Right lobe of liver (tissue), 6 donors: ENCODE measurements around the gene MRAP. TPM values are rescaled to one million over a fixed set of nuclear protein-coding genes. Genes with fewer than 3 reads are reported as not detected.

ENCODE experiments used
- ATAC-seq, 4 donors: fragments of 200-7000 bp; cut with Tn5 transposase; one replicate each; pipeline ENCODE4 v1.9.1; 2020; ENCODE audit warnings: mild to moderate bottlenecking in 4 of 4, moderate library complexity in 4 of 4
- DNase-seq, 3 donors: peaks; one replicate each; pipeline ENCODE4 v3.0.0-alpha.2; 2020
- H3K27ac ChIP-seq, 3 donors: fragments of 200-600 bp; one replicate each; pipeline ENCODE4 v1.8.0; 2022
- H3K27me3 ChIP-seq, 2 donors: fragments of 200-600 bp; one replicate each; pipeline ENCODE4 v1.8.0; 2022
- H3K36me3 ChIP-seq, 4 donors: fragments of 200-600 bp; sonication (generic) in 1 of 4; one replicate each; pipeline versions ENCODE4 v1.5.1 to v1.8.0; 2017 to 2022; ENCODE audit warnings: control low read depth in 1 of 4
- H3K4me1 ChIP-seq, 4 donors: fragments of 200-600 bp; sonication (generic) in 1 of 4; one replicate each; pipeline versions ENCODE4 v1.5.1 to v1.8.0; 2017 to 2022; ENCODE audit warnings: control low read depth in 1 of 4
- H3K4me3 ChIP-seq, 3 donors: fragments of 200-600 bp; one replicate each; pipeline ENCODE4 v1.8.0; 2022
- H3K9me3 ChIP-seq, 4 donors: fragments of 200-600 bp; sonication (generic) in 1 of 4; one replicate each; pipeline versions ENCODE4 v1.5.1 to v1.8.0; 2017 to 2022; ENCODE audit warnings: control low read depth in 1 of 4
- CTCF ChIP-seq, 4 donors: fragments of 200-600 bp in 3 of 4; fragments of 450-650 bp in 1 of 4; IDR thresholded peaks; one replicate each; pipeline versions ENCODE4 v1.5.1 to v1.8.0; 2016 to 2022; ENCODE audit warnings: antibody characterized with exemption in 4 of 4, mild to moderate bottlenecking in 2 of 4
- POLR2A ChIP-seq: fragments of 450-650 bp; IDR thresholded peaks from one replicate; pipeline ENCODE4 v1.6.1; 2017; ENCODE audit warnings: antibody characterized with exemption, mild to moderate bottlenecking
- WGBS: methylation state at CpG from one replicate; pipeline ENCODE4 v1.1.6; 2018; ENCODE audit warnings: low coverage, low lambda C conversion rate; ENCODE audit not compliant: insufficient coverage; ENCODE audit errors: missing lambda C conversion rate; 5-methylcytosine and 5-hydroxymethylcytosine counted together
- intact Hi-C, 2 donors: fragments of 100-400 bp; cut with DNase I; formaldehyde crosslinking; loops; one replicate each; pipeline versions ENCODE4 v1.11.2 to v1.14.1; 2022
- total RNA-seq, 6 experiments: library from RNA; depleted of rRNA in 2 of 6; stranded (reverse); fragments of >200 nt in 2 of 6; fragmentation: NEBNext Ultra II Directional in 3 of 6; extraction: Animal tissue kit (Norgen Biotek cat#: 25700) in 3 of 6; gene quantifications; one replicate each; pipeline versions ENCODE4 v1.1.0 to v1.2.4, GENCODE V29; 2016 to 2023
- donor health status: DM: no; HTN: yes; CAD: no.
- donor health status: DM: no; HTN: no; CAD: no.
- donor health status: DM: no; HTN: no; CAD: no.
- donor health status: DM: no; HTN: yes; CAD: no.
- donor health status: DM: no; HTN: yes; CAD: no.

The MRAP gene
- total RNA-seq, 6 experiments from 2014 or later: 0.37 to 3.0 (median 1.7) TPM; not detected in 1

- intact Hi-C loops: no loop called here
- no peak overlapping the region for H3K27ac ChIP-seq
- no peak overlapping the region for H3K4me3 ChIP-seq
- no peaks in the 10 kb centered on the region for H3K4me1 ChIP-seq
- DNase-seq: peak in 1 of 3 donors; percentile 23
- 80% methylated on average over 1 of the region's 11 CpGs for WGBS
- no peak for ATAC-seq
- TF ChIP-seq POLR2A (no peak), CTCF (IDR thresholded peaks at IDR 0.05) (no peak)
- H3K27me3 ChIP-seq: no peaks in the 10 kb centered on the region
- peaks cover 0 to 90% (median 48%) of the 10 kb centered on the region in 4 donors for H3K36me3 ChIP-seq
- no peaks in the 10 kb centered on the region for H3K9me3 ChIP-seq
Observed at GRCh38 chr21:32347977-32348376, 49.3 kb downstream of the MRAP start.

- intact Hi-C loops: no loop called here
- WGBS: 80% methylated on average over 4 of the region's 9 CpGs
- no peak for ATAC-seq
- Histone ChIP-seq H3K27ac (no peak overlapping the region), H3K9me3 (no peaks in the 10 kb centered on the region), H3K4me3 (no peak overlapping the region), H3K27me3 (no peaks in the 10 kb centered on the region), H3K4me1 (no peaks in the 10 kb centered on the region), H3K36me3 (peaks cover 0 to 90% (median 45%) of the 10 kb centered on the region in 4 donors)
- no peak for TF ChIP-seq CTCF (IDR thresholded peaks at IDR 0.05)
- no peak for TF ChIP-seq POLR2A
- DNase-seq: peak in 1 of 3 donors; percentile 10
Observed at GRCh38 chr21:32348604-32349332, 50.1 kb downstream of the MRAP start.

- Histone ChIP-seq H3K4me1 (no peaks in the 10 kb centered on the region), H3K4me3 (no peak overlapping the region), H3K27me3 (no peaks in the 10 kb centered on the region), H3K36me3 (peaks cover 0 to 93% (median 42%) of the 10 kb centered on the region in 4 donors), H3K27ac (no peak overlapping the region), H3K9me3 (no peaks in the 10 kb centered on the region)
- intact Hi-C loops: no loop called here
- ATAC-seq: no peak
- DNase-seq: peak in 1 of 3 donors; percentile 37
- TF ChIP-seq CTCF (IDR thresholded peaks at IDR 0.05) (no peak), POLR2A (no peak)
- WGBS: 70% methylated on average over 4 of the region's 16 CpGs
Observed at GRCh38 chr21:32349333-32349944, 50.8 kb downstream of the MRAP start.

GRCh38 chr21:32350211-32350980 lies 51.7 kb downstream of the MRAP start:
- Histone ChIP-seq H3K4me1 (no peaks in the 10 kb centered on the region), H3K36me3 (peaks cover 0 to 92% (median 37%) of the 10 kb centered on the region in 4 donors), H3K27ac (no peak overlapping the region), H3K4me3 (no peak overlapping the region), H3K9me3 (no peaks in the 10 kb centered on the region), H3K27me3 (no peaks in the 10 kb centered on the region)
- WGBS: 89% methylated on average over 6 of the region's 16 CpGs
- DNase-seq: peak in 1 of 3 donors; percentile 30
- no peak for TF ChIP-seq POLR2A
- TF ChIP-seq CTCF (IDR thresholded peaks at IDR 0.05): no peak
- ATAC-seq: no peak
- intact Hi-C loops: no loop called here
